ENCODE measurements around the gene VPS35.
"Not testable (repeated sequence)": the region's sequence is repeated elsewhere in the genome, so short reads cannot be mapped to it uniquely, and the experiment has no call there.

VPS35 gene

GRCh38 chr16:46690281-46691178 lies 1.6 kb upstream of the VPS35 start:
- Histone ChIP-seq H3K9me3 (ENCODE audit: control insufficient read depth, insufficient read depth, low read length) (no peaks in the 10 kb centered on the region), H3K4me3 (ENCODE audit: low read depth, low read length) (peak overlapping the region; percentile 94), H3K9ac (ENCODE audit: low read depth, low read length) (peak overlapping the region; percentile 94), H3K27me3 (ENCODE audit: control insufficient read depth, insufficient read depth, low read length) (no peaks in the 10 kb centered on the region), H3K4me1 (ENCODE audit: control insufficient read depth, insufficient read depth, low read length) (peaks cover 21% of the 10 kb centered on the region; the same call in 1 of the 2 replicates), H3K36me3 (ENCODE audit: control insufficient read depth, insufficient read depth, low read length) (peaks cover 38% of the 10 kb centered on the region), H3K27ac (ENCODE audit: low read depth, low read length) (peak overlapping the region; percentile 98)

- Histone ChIP-seq H3K27ac (ENCODE audit: low read depth, low read length) (peak within 1 kb of the TSS; percentile 98), H3K9ac (ENCODE audit: low read depth, low read length) (peak within 1 kb of the TSS; percentile 94), H3K4me3 (ENCODE audit: low read depth, low read length) (peak within 1 kb of the TSS; percentile 94), H3K27me3 (ENCODE audit: control insufficient read depth, insufficient read depth, low read length) (no peaks in the 10 kb centered on the region), H3K36me3 (ENCODE audit: control insufficient read depth, insufficient read depth, low read length) (peaks cover 29% of the 10 kb centered on the region), H3K4me1 (ENCODE audit: control insufficient read depth, insufficient read depth, low read length) (peaks cover 21% of the 10 kb centered on the region; the same call in 1 of the 2 replicates), H3K9me3 (ENCODE audit: control insufficient read depth, insufficient read depth, low read length) (no peaks in the 10 kb centered on the region)
Measured at GRCh38 chr16:46689365-46690280, 645 bp upstream of the VPS35 start, which contains the start of gene ORC6. ORC6 (plus strand) TSS chr16:46689659; CDS start chr16:46689706, 47 bp downstream.

- Histone ChIP-seq H3K4me3 (ENCODE audit: low read depth, low read length) (peak overlapping the region; percentile 94), H3K27ac (ENCODE audit: low read depth, low read length) (peak overlapping the region; percentile 98), H3K27me3 (ENCODE audit: control insufficient read depth, insufficient read depth, low read length) (no peaks in the 10 kb centered on the region), H3K4me1 (ENCODE audit: control insufficient read depth, insufficient read depth, low read length) (peaks cover 21% of the 10 kb centered on the region; the same call in 1 of the 2 replicates), H3K9ac (ENCODE audit: low read depth, low read length) (peak overlapping the region; percentile 78), H3K36me3 (ENCODE audit: control insufficient read depth, insufficient read depth, low read length) (peaks cover 23% of the 10 kb centered on the region), H3K9me3 (ENCODE audit: control insufficient read depth, insufficient read depth, low read length) (no peaks in the 10 kb centered on the region)
Measured at GRCh38 chr16:46688101-46688653, 801 bp downstream of the VPS35 start.

- no peak overlapping the region for H3K9ac ChIP-seq (ENCODE audit: low read depth, low read length)
- H3K9me3 ChIP-seq (ENCODE audit: control insufficient read depth, insufficient read depth, low read length) = no peaks in the 10 kb centered on the region
- H3K36me3 ChIP-seq (ENCODE audit: control insufficient read depth, insufficient read depth, low read length) = peaks cover 21% of the 10 kb centered on the region
- H3K4me1 ChIP-seq (ENCODE audit: control insufficient read depth, insufficient read depth, low read length) = peaks cover 21% of the 10 kb centered on the region; the same call in 1 of the 2 replicates
- no peaks in the 10 kb centered on the region for H3K27me3 ChIP-seq (ENCODE audit: control insufficient read depth, insufficient read depth, low read length)
- no peak overlapping the region for H3K27ac ChIP-seq (ENCODE audit: low read depth, low read length)
- H3K4me3 ChIP-seq (ENCODE audit: low read depth, low read length) = peak overlapping the region; percentile 94
Measured at GRCh38 chr16:46687486-46687885, 1.5 kb downstream of the VPS35 start.

GRCh38 chr16:46686815-46687473 lies 2.0 kb downstream of the VPS35 start:
- Histone ChIP-seq H3K27me3 (ENCODE audit: control insufficient read depth, insufficient read depth, low read length) (no peaks in the 10 kb centered on the region), H3K4me1 (ENCODE audit: control insufficient read depth, insufficient read depth, low read length) (peaks cover 21% of the 10 kb centered on the region; the same call in 1 of the 2 replicates), H3K9ac (ENCODE audit: low read depth, low read length) (no peak overlapping the region), H3K4me3 (ENCODE audit: low read depth, low read length) (peak overlapping the region; percentile 94), H3K9me3 (ENCODE audit: control insufficient read depth, insufficient read depth, low read length) (no peaks in the 10 kb centered on the region), H3K36me3 (ENCODE audit: control insufficient read depth, insufficient read depth, low read length) (peaks cover 21% of the 10 kb centered on the region), H3K27ac (ENCODE audit: low read depth, low read length) (no peak overlapping the region)

GRCh38 chr16:46681867-46682266 lies 7.1 kb downstream of the VPS35 start:
- H3K9me3 ChIP-seq (ENCODE audit: control insufficient read depth, insufficient read depth, low read length); H3K4me1 ChIP-seq (ENCODE audit: control insufficient read depth, insufficient read depth, low read length); H3K4me3 ChIP-seq (ENCODE audit: low read depth, low read length); H3K9ac ChIP-seq (ENCODE audit: low read depth, low read length); H3K27ac ChIP-seq (ENCODE audit: low read depth, low read length); H3K27me3 ChIP-seq (ENCODE audit: control insufficient read depth, insufficient read depth, low read length): not testable (repeated sequence)
- peaks cover 55% of the 10 kb centered on the region for H3K36me3 ChIP-seq (ENCODE audit: control insufficient read depth, insufficient read depth, low read length)

GRCh38 chr16:46677943-46678342 lies 11.0 kb downstream of the VPS35 start:
- not testable (repeated sequence) for H3K9me3 ChIP-seq (ENCODE audit: control insufficient read depth, insufficient read depth, low read length); H3K4me1 ChIP-seq (ENCODE audit: control insufficient read depth, insufficient read depth, low read length); H3K27me3 ChIP-seq (ENCODE audit: control insufficient read depth, insufficient read depth, low read length); H3K4me3 ChIP-seq (ENCODE audit: low read depth, low read length); H3K9ac ChIP-seq (ENCODE audit: low read depth, low read length); H3K27ac ChIP-seq (ENCODE audit: low read depth, low read length)
- peaks cover 93% of the 10 kb centered on the region for H3K36me3 ChIP-seq (ENCODE audit: control insufficient read depth, insufficient read depth, low read length)

GRCh38 chr16:46673320-46674013 lies 15.5 kb downstream of the VPS35 start:
- Histone ChIP-seq H3K27me3 (ENCODE audit: control insufficient read depth, insufficient read depth, low read length) (no peaks in the 10 kb centered on the region), H3K4me1 (ENCODE audit: control insufficient read depth, insufficient read depth, low read length) (no peaks in the 10 kb centered on the region), H3K9ac (ENCODE audit: low read depth, low read length) (no peak overlapping the region), H3K27ac (ENCODE audit: low read depth, low read length) (peak overlapping the region; percentile 27), H3K4me3 (ENCODE audit: low read depth, low read length) (no peak overlapping the region), H3K9me3 (ENCODE audit: control insufficient read depth, insufficient read depth, low read length) (no peaks in the 10 kb centered on the region), H3K36me3 (ENCODE audit: control insufficient read depth, insufficient read depth, low read length) (peaks cover 99% of the 10 kb centered on the region)

GRCh38 chr16:46662123-46662522 lies 26.9 kb downstream of the VPS35 start:
- Histone ChIP-seq H3K4me1 (ENCODE audit: control insufficient read depth, insufficient read depth, low read length) (no peaks in the 10 kb centered on the region), H3K27me3 (ENCODE audit: control insufficient read depth, insufficient read depth, low read length) (no peaks in the 10 kb centered on the region), H3K9me3 (ENCODE audit: control insufficient read depth, insufficient read depth, low read length) (no peaks in the 10 kb centered on the region), H3K9ac (ENCODE audit: low read depth, low read length) (no peak overlapping the region), H3K4me3 (ENCODE audit: low read depth, low read length) (no peak overlapping the region), H3K27ac (ENCODE audit: low read depth, low read length) (no peak overlapping the region), H3K36me3 (ENCODE audit: control insufficient read depth, insufficient read depth, low read length) (peaks cover 77% of the 10 kb centered on the region)

GRCh38 chr16:46658925-46659324 lies 30.1 kb downstream of the VPS35 start:
- Histone ChIP-seq H3K9ac (ENCODE audit: low read depth, low read length) (no peak overlapping the region), H3K4me1 (ENCODE audit: control insufficient read depth, insufficient read depth, low read length) (no peaks in the 10 kb centered on the region), H3K27ac (ENCODE audit: low read depth, low read length) (no peak overlapping the region)

More at GRCh38 chr16:46658925-46659324, 30.1 kb downstream of the VPS35 start:
- Histone ChIP-seq H3K9me3 (ENCODE audit: control insufficient read depth, insufficient read depth, low read length) (no peaks in the 10 kb centered on the region), H3K4me3 (ENCODE audit: low read depth, low read length) (no peak overlapping the region), H3K27me3 (ENCODE audit: control insufficient read depth, insufficient read depth, low read length) (no peaks in the 10 kb centered on the region), H3K36me3 (ENCODE audit: control insufficient read depth, insufficient read depth, low read length) (peaks cover 51% of the 10 kb centered on the region)

All from HUES48 (cell line).